Tibial artery (tissue), 4 donors: ENCODE data around the gene AGPAT1.
"Not testable (repeated sequence)": the region's sequence is repeated elsewhere in the genome, so short reads cannot be mapped to it uniquely, and the experiment has no call there.

Experiments used
- DNase-seq, 2 donors: peaks; one replicate each; pipeline ENCODE4 v3.0.0-alpha.2; 2019
- H3K27ac ChIP-seq, 2 donors: fragments of 200-600 bp; sonication (generic) in 1 of 2; 1 replicate in 1 of 2; 2 replicates in 1 of 2; pipeline ENCODE4 v1.5.1; 2018 to 2019; ENCODE audit warnings: mild to moderate bottlenecking in 1 of 2
- H3K27me3 ChIP-seq, 2 donors: fragments of 200-600 bp; sonication (generic) in 1 of 2; one replicate each; pipeline versions ENCODE4 v1.5.1 to v1.6.0; 2016 to 2019
- H3K36me3 ChIP-seq, 3 donors: fragments of 200-600 bp; sonication (generic) in 2 of 3; one replicate each; pipeline ENCODE4 v1.5.1; 2016 to 2019; ENCODE audit warnings: mild to moderate bottlenecking in 2 of 3
- H3K4me1 ChIP-seq, 4 donors: fragments of 200-600 bp; sonication (generic) in 2 of 4; 1 replicate in 3 of 4; 2 replicates in 1 of 4; pipeline ENCODE4 v1.5.1; 2016 to 2019
- H3K4me3 ChIP-seq, 2 donors: fragments of 200-600 bp; sonication (generic) in 1 of 2; 1 replicate in 1 of 2; 2 replicates in 1 of 2; pipeline ENCODE4 v1.5.1; 2018 to 2019; ENCODE audit warnings: mild to moderate bottlenecking in 2 of 2
- H3K9me3 ChIP-seq, 3 donors: fragments of 200-600 bp; sonication (generic) in 1 of 3; one replicate each; pipeline ENCODE4 v1.5.1; 2016 to 2019
- CTCF ChIP-seq, 2 experiments: fragments of 200-600 bp in 1 of 2; fragments of 450-650 bp in 1 of 2; IDR thresholded peaks; one replicate each; pipeline ENCODE4 v1.5.1; 2017 to 2019; ENCODE audit warnings: antibody characterized with exemption in 2 of 2, mild to moderate bottlenecking in 1 of 2, moderate library complexity in 1 of 2
- intact Hi-C: fragments of 100-400 bp; cut with DNase I; formaldehyde crosslinking; loops from one replicate; pipeline ENCODE4 v1.15.0; 2023; ENCODE audit warnings: low total_unique reads

Gene AGPAT1

GRCh38 chr6:32196682-32197616 is 21.1 kb upstream of the AGPAT1 start:
- H3K9me3 ChIP-seq, result no peaks in the 10 kb centered on the region
- peak overlapping the region; percentile 71 to 87 for H3K4me3 ChIP-seq
- H3K4me1 ChIP-seq, result peaks cover 0 to 31% (median 16%) of the 10 kb centered on the region in 4 donors
- peak overlapping the region; percentile 98 for H3K27ac ChIP-seq
- H3K27me3 ChIP-seq, result peaks cover 0 to 15% of the 10 kb centered on the region in 2 donors
- intact Hi-C loops, result no loop called here
- DNase-seq, result peak in 1 of 2 donors; percentile 81
- no peaks in the 10 kb centered on the region for H3K36me3 ChIP-seq
- TF ChIP-seq CTCF (IDR thresholded peaks at IDR 0.05), result no peak

GRCh38 chr6:32195902-32196681 is 20.2 kb upstream of the AGPAT1 start:
- no peaks in the 10 kb centered on the region for H3K36me3 ChIP-seq
- TF ChIP-seq CTCF (IDR thresholded peaks at IDR 0.05), result no peak
- intact Hi-C loops, result no loop called here
- peak overlapping the region; percentile 71 to 87 for H3K4me3 ChIP-seq
- peaks cover 0 to 31% (median 23%) of the 10 kb centered on the region in 4 donors for H3K4me1 ChIP-seq
- H3K27ac ChIP-seq, result peak overlapping the region; percentile 98
- no peaks in the 10 kb centered on the region for H3K9me3 ChIP-seq
- peak; percentile 90 to 94 for DNase-seq
- H3K27me3 ChIP-seq, result peaks cover 0 to 8% of the 10 kb centered on the region in 2 donors

- H3K4me3 ChIP-seq, result peak overlapping the region; percentile 71 to 87
- intact Hi-C loops, result no loop called here
- H3K4me1 ChIP-seq, result peaks cover 0 to 36% (median 28%) of the 10 kb centered on the region in 4 donors
- TF ChIP-seq CTCF (IDR thresholded peaks at IDR 0.05), result peak; percentile 37 to 46
- no peaks in the 10 kb centered on the region for H3K36me3 ChIP-seq
- peaks cover 0 to 2% of the 10 kb centered on the region in 2 donors for H3K27me3 ChIP-seq
- H3K9me3 ChIP-seq, result no peaks in the 10 kb centered on the region
- peak; percentile 100 for DNase-seq
- peak overlapping the region; percentile 98 for H3K27ac ChIP-seq
These were observed 19.7 kb upstream of the AGPAT1 start for GRCh38 chr6:32195652-32195901.

- Histone ChIP-seq H3K4me1 (peaks cover 0 to 39% (median 30%) of the 10 kb centered on the region in 4 donors), H3K27me3 (no peaks in the 10 kb centered on the region), H3K27ac (peak overlapping the region; percentile 87 to 98), H3K9me3 (no peaks in the 10 kb centered on the region), H3K4me3 (peak overlapping the region; percentile 41 to 54), H3K36me3 (no peaks in the 10 kb centered on the region)
- intact Hi-C loops, result no loop called here
- peak; percentile 43 to 59 for TF ChIP-seq CTCF (IDR thresholded peaks at IDR 0.05)
- no peak for DNase-seq
These were observed 19.2 kb upstream of the AGPAT1 start for GRCh38 chr6:32194825-32195651.

- Histone ChIP-seq H3K4me3 (no peak overlapping the region), H3K9me3 (no peaks in the 10 kb centered on the region), H3K27me3 (no peaks in the 10 kb centered on the region), H3K36me3 (no peaks in the 10 kb centered on the region), H3K4me1 (peaks cover 0 to 40% (median 30%) of the 10 kb centered on the region in 4 donors), H3K27ac (peak overlapping the region; percentile 87 to 98)
- no peak for TF ChIP-seq CTCF (IDR thresholded peaks at IDR 0.05)
- no peak for DNase-seq
- intact Hi-C loops, result no loop called here
These were observed 18.5 kb upstream of the AGPAT1 start for GRCh38 chr6:32194388-32194787.

GRCh38 chr6:32193096-32193495 is 17.2 kb upstream of the AGPAT1 start:
- H3K36me3 ChIP-seq, H3K9me3 ChIP-seq, H3K27me3 ChIP-seq, H3K4me3 ChIP-seq, intact Hi-C loops: not testable (repeated sequence)
- H3K27ac ChIP-seq, result peak overlapping the region in 1 of 2 donors; percentile 92
- peak in 1 of 2 donors; percentile 61 for DNase-seq
- peaks cover 0 to 52% (median 42%) of the 10 kb centered on the region in 4 donors for H3K4me1 ChIP-seq
